H1 (cell line): ENCODE measurements around the gene GXYLT2. TPM values are rescaled to one million over a fixed set of nuclear protein-coding genes. Genes with fewer than 3 reads are reported as not detected.

Experiments used
- ATF3 ChIP-seq: IDR thresholded peaks from 2 replicates; pipeline ENCODE4 v1.6.1; 2011; ENCODE audit warnings: low read depth, mild to moderate bottlenecking, low read length; ENCODE audit not compliant: insufficient read depth
- BACH1 ChIP-seq: IDR thresholded peaks from 2 replicates; pipeline ENCODE4 v1.6.1; 2012; ENCODE audit warnings: low read length, improper control_type of control experiment
- BCL11A ChIP-seq, 2 experiments: IDR thresholded peaks; one replicate each; pipeline ENCODE4 v1.6.1; 2011; ENCODE audit warnings: low read depth in 2 of 2, low read length in 2 of 2, mild to moderate bottlenecking in 2 of 2
- CBX5 ChIP-seq: fragments of 300-800, 300-1000 bp; sonication (generic); IDR thresholded peaks from 2 replicates; pipeline ENCODE4 v1.7.1; 2016; ENCODE audit warnings: antibody characterized with exemption, low read length, low read depth
- CBX8 ChIP-seq: fragments of 300-800, 300-1000 bp; sonication (generic); IDR thresholded peaks from 2 replicates; pipeline ENCODE4 v1.7.1; 2016; ENCODE audit warnings: low read depth, low read length, borderline replicate concordance
- CREB1 ChIP-seq: IDR thresholded peaks from 2 replicates; pipeline ENCODE4 v1.6.1; 2012; ENCODE audit warnings: inconsistent platforms
- HDAC2 ChIP-seq, 2 experiments: fragments of 300-600 bp in 1 of 2; sonication (generic) in 1 of 2; IDR thresholded peaks; 2 replicates each; pipeline ENCODE4 v1.6.1; 2011 to 2012; ENCODE audit warnings: low read depth in 2 of 2, low read length in 2 of 2, mild to moderate bottlenecking in 2 of 2, moderate library complexity in 2 of 2, borderline replicate concordance in 1 of 2, inconsistent platforms in 1 of 2
- KDM1A ChIP-seq: fragments of 200-600, 300-600 bp; sonication (generic); IDR thresholded peaks from 2 replicates; pipeline ENCODE4 v1.7.1; 2016; ENCODE audit warnings: mild to moderate bottlenecking, low read length, borderline replicate concordance
- KDM5A ChIP-seq: fragments of 200-600 bp; IDR thresholded peaks from 2 replicates; pipeline ENCODE4 v1.7.1; 2012; ENCODE audit warnings: mild to moderate bottlenecking, low read length, inconsistent platforms, mixed read lengths
- MAFK ChIP-seq: IDR thresholded peaks from 2 replicates; pipeline ENCODE4 v1.6.1; 2012; ENCODE audit warnings: low read depth, mild to moderate bottlenecking, improper control_type of control experiment, low read length
- PHF8 ChIP-seq: fragments of 200-600 bp; sonication (generic); conservative IDR thresholded peaks from 2 replicates; pipeline ENCODE4 v1.7.1; 2012; ENCODE audit warnings: low read depth, mild to moderate bottlenecking, inconsistent platforms, low read length, moderate library complexity
- POLR2AphosphoS5 ChIP-seq: IDR thresholded peaks from 2 replicates; pipeline ENCODE4 v1.6.1; 2011; ENCODE audit warnings: low read depth, low read length
- POU5F1 ChIP-seq: IDR thresholded peaks from 2 replicates; pipeline ENCODE4 v1.6.1; 2011; ENCODE audit warnings: low read depth, mild to moderate bottlenecking, low read length, moderate library complexity
- RBBP5 ChIP-seq: IDR thresholded peaks from 2 replicates; pipeline ENCODE4 v1.7.1; 2012; ENCODE audit warnings: low read depth, mild to moderate bottlenecking, inconsistent platforms, low read length, moderate library complexity, borderline replicate concordance
- RFX5 ChIP-seq: IDR thresholded peaks from 2 replicates; pipeline ENCODE4 v1.6.1; 2011; ENCODE audit warnings: low read depth, low read length, improper control_type of control experiment, borderline replicate concordance
- SAP30 ChIP-seq: fragments of 300-600 bp; sonication (generic); IDR thresholded peaks from 2 replicates; pipeline ENCODE4 v1.7.1; 2012; ENCODE audit warnings: low read length, moderate library complexity, mild to moderate bottlenecking, inconsistent platforms; ENCODE audit not compliant: insufficient read depth, insufficient replicate concordance
- SIN3A ChIP-seq, 2 experiments: IDR thresholded peaks in 1 of 2; conservative IDR thresholded peaks in 1 of 2; 2 replicates each; pipeline ENCODE4 v1.6.1; 2011 to 2012; ENCODE audit warnings: low read length in 2 of 2, improper control_type of control experiment in 1 of 2, low read depth in 1 of 2, mild to moderate bottlenecking in 1 of 2
- SIX5 ChIP-seq: IDR thresholded peaks from 2 replicates; pipeline ENCODE4 v1.6.1; 2011; ENCODE audit warnings: mild to moderate bottlenecking, low read depth, low read length
- SP2 ChIP-seq: IDR thresholded peaks from 2 replicates; pipeline ENCODE4 v1.6.1; 2012; ENCODE audit warnings: mild to moderate bottlenecking, low read length, inconsistent platforms
- TAF1 ChIP-seq: IDR thresholded peaks from 2 replicates; pipeline ENCODE4 v1.6.1; 2011; ENCODE audit warnings: mild to moderate bottlenecking, low read depth, low read length
- TAF7 ChIP-seq: optimal IDR thresholded peaks from 2 replicates; pipeline ENCODE3; 2011; ENCODE audit warnings: low read depth, mild to moderate bottlenecking, inconsistent platforms, low read length, moderate library complexity, borderline replicate concordance
- TBP ChIP-seq: IDR thresholded peaks from 2 replicates; pipeline ENCODE4 v1.6.1; 2011; ENCODE audit warnings: low read depth, low read length, improper control_type of control experiment
- polyA plus RNA-seq, 7 experiments: library from polyadenylated mRNA; depleted of rRNA in 3 of 7; stranded (reverse) in 5 of 7; unstranded in 2 of 7; fragments of >200 nt in 5 of 7; fragments of 200-250 nt in 2 of 7; gene quantifications; 1 replicate in 5 of 7; 2 replicates in 1 of 7; 4 replicates in 1 of 7; pipeline versions ENCODE4 v1.2.1 to v1.2.3, GENCODE V29; 2011 to 2013; ENCODE audit warnings: missing spikeins in 2 of 7, mixed read lengths in 2 of 7
- total RNA-seq: library from RNA; stranded (reverse); fragmentation: NEBNext Ultra II Directional; extraction: Animal tissue kit (Norgen Biotek cat#: 25700); gene quantifications from 2 replicates; pipeline ENCODE4 v1.2.1, GENCODE V29; 2021
- TF ChIP-seq, protein P1 (sequence below): IDR thresholded peaks from 2 replicates; pipeline ENCODE4 v1.6.1; 2012; ENCODE audit warnings: inconsistent platforms

The GXYLT2 gene
- total and polyA plus RNA-seq, 2 of the 8 experiments (the other 6 are each of a cell fraction or from before 2014, with no cell fraction given): 1.8 to 5.6 TPM

DNA sequence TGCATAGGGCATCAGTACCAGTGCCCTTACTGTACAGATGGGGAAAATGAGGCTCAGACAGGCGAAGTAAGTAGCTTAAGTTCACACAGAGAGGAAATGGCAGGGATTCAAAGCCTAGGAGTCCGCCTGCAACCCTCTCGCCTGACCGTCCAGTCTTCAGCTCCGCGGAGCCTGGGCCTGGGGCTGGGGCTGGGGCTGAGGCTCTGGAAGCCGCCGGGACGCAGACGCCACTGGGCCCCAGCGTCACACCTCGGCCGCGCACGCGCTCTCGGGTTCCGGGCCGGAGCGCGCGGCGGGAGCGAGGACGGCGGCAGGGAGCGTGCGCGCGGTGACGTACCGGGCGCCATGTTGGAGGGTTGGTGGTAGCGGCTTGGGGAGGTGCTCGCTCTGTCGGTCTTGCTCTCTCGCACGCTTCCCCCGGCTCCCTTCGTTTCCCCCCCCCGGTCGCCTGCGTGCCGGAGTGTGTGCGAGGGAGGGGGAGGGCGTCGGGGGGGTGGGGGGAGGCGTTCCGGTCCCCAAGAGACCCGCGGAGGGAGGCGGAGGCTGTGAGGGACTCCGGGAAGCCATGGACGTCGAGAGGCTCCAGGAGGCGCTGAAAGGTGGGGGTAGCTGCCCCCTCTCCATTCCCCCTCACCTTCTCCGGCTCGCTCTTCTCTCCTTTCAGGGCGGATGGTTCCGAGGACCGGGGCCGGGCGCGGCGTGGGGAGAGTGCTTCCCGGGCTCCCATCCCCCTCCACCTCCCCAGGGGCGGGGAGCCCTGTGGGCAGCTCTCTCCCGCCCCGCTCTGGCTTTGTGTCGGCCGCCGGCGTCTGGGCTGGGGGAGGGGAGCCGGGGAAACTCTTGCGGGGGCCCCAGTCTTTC, 108.9 kb downstream of the GXYLT2 start, which contains the start of gene PPP4R2 (continued):
- TF ChIP-seq BCL11A (IDR thresholded peaks at IDR 0.05; ENCODE audit: low read depth in 2 of 2, low read length in 2 of 2) (no peak), POLR2AphosphoS5 (peak; percentile 99), TBP (peak; percentile 83), SIX5 (no peak), POU5F1 (no peak), PHF8 (peak; percentile 74), HDAC2 (IDR thresholded peaks at IDR 0.05; ENCODE audit: borderline replicate concordance in 1 of 2, low read depth in 2 of 2, low read length in 2 of 2) (no peak), CBX5 (no peak), RBBP5 (peak; percentile 64), BACH1 (no peak), CREB1 (peak; percentile 85), MAFK (no peak), SP2 (no peak), KDM1A (no peak; the same call in 1 of the 2 replicates), ATF3 (no peak), CBX8 (no peak), SIN3A (conservative IDR thresholded peaks at IDR 0.05 in 1 of 2, IDR thresholded peaks at IDR 0.05 in 1 of 2; ENCODE audit: low read depth in 1 of 2, low read length in 2 of 2) (no peak), TAF7 (peak; percentile 58), KDM5A (no peak), TAF1 (peak; percentile 95), SAP30 (no peak), RFX5 (no peak)
- TF ChIP-seq, protein P1, sequence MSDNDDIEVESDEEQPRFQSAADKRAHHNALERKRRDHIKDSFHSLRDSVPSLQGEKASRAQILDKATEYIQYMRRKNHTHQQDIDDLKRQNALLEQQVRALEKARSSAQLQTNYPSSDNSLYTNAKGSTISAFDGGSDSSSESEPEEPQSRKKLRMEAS: peak; percentile 87
